IMR-90 (cell line): ENCODE data around the gene RAB38. TPM values are rescaled to one million over a fixed set of nuclear protein-coding genes. Genes with fewer than 3 reads are reported as not detected.

ENCODE experiments used
- ATAC-seq: fragments of 200-7000 bp; cut with Tn5 transposase; 2 replicates; pipeline ENCODE4 v1.9.1; 2020; ENCODE audit warnings: low read depth, mild to moderate bottlenecking, moderate library complexity
- BruUV-seq: library from RNA; stranded (reverse); fragments of 400-500 nt; replicated peaks from 2 replicates; lab custom pipeline; 2021; lab: Mats Ljungman, UMichigan
- CTCF ChIA-PET: fragments of 300-600 bp; formaldehyde crosslinking; extraction: SDS; loops from one replicate; lab custom pipeline; 2021; ENCODE audit warnings: antibody characterized with exemption; lab: Yijun Ruan, JAX
- POLR2A ChIA-PET: fragments of 300-600 bp; sonication (Branson Sonifier 250); formaldehyde crosslinking; loops from one replicate; lab custom pipeline; 2022; ENCODE audit warnings: antibody characterized with exemption; ENCODE audit not compliant: unreplicated experiment; lab: Charles Lee
- DNase-seq: peaks from one replicate; pipeline ENCODE4 v3.0.0; 2013
- H2AFZ ChIP-seq: replicated peaks from 2 replicates; pipeline ENCODE3; 2013; ENCODE audit warnings: low read length, mild to moderate bottlenecking; ENCODE audit not compliant: poor library complexity
- H2AK5ac ChIP-seq: 2 replicates; pipeline ENCODE4 v1.6.1; 2013; ENCODE audit warnings: low read depth, low read length, inconsistent platforms
- H2AK9ac ChIP-seq: replicated peaks from 2 replicates; pipeline ENCODE3; 2013; ENCODE audit warnings: mild to moderate bottlenecking, low read depth, low read length, moderate library complexity; ENCODE audit not compliant: poor library complexity
- H2BK120ac ChIP-seq: 2 replicates; pipeline ENCODE4 v1.6.1; 2013; ENCODE audit warnings: low read depth, low read length, inconsistent platforms
- H2BK15ac ChIP-seq: 3 replicates; pipeline ENCODE4 v1.6.1; 2013; ENCODE audit warnings: low read depth, low read length, inconsistent platforms
- H2BK20ac ChIP-seq: 2 replicates; pipeline ENCODE4 v1.6.1; 2013; ENCODE audit warnings: low read depth, mild to moderate bottlenecking, inconsistent platforms, low read length, moderate library complexity
- H2BK5ac ChIP-seq: 2 replicates; pipeline ENCODE4 v1.6.1; 2013; ENCODE audit warnings: mild to moderate bottlenecking, low read depth, low read length, inconsistent platforms; ENCODE audit not compliant: poor library complexity, severe bottlenecking
- H3K14ac ChIP-seq: replicated peaks from 2 replicates; pipeline ENCODE4 v1.6.1; 2013; ENCODE audit warnings: low read depth, low read length, inconsistent platforms
- H3K18ac ChIP-seq: 2 replicates; pipeline ENCODE4 v1.6.1; 2013; ENCODE audit warnings: low read depth, low read length, control low read depth
- H3K23ac ChIP-seq: 2 replicates; pipeline ENCODE4 v1.6.1; 2013; ENCODE audit warnings: low read depth, low read length, inconsistent platforms
- H3K27ac ChIP-seq: 2 replicates; pipeline ENCODE4 v1.5.1; 2013; ENCODE audit warnings: mild to moderate bottlenecking, control low read depth, low read length; ENCODE audit not compliant: insufficient read depth
- H3K27me3 ChIP-seq: 2 replicates; pipeline ENCODE4 v1.6.1; 2013; ENCODE audit warnings: low read length; ENCODE audit not compliant: control insufficient read depth, insufficient read depth
- H3K36me3 ChIP-seq: 2 replicates; pipeline ENCODE4 v1.6.1; 2013; ENCODE audit warnings: low read length, mixed read lengths; ENCODE audit not compliant: control insufficient read depth, insufficient read depth
- H3K4ac ChIP-seq: 2 replicates; pipeline ENCODE4 v1.6.1; 2013; ENCODE audit warnings: low read depth, low read length, inconsistent platforms
- H3K4me1 ChIP-seq: 2 replicates; pipeline ENCODE4 v1.6.1; 2013; ENCODE audit warnings: low read length, mixed read lengths; ENCODE audit not compliant: control insufficient read depth, insufficient read depth
- H3K4me2 ChIP-seq: 2 replicates; pipeline ENCODE4 v1.6.1; 2013; ENCODE audit warnings: low read depth, mild to moderate bottlenecking, control low read depth, low read length, moderate library complexity
- H3K4me3 ChIP-seq: 2 replicates; pipeline ENCODE4 v1.5.1; 2013; ENCODE audit warnings: low read depth, mild to moderate bottlenecking, control low read depth, low read length, moderate library complexity; ENCODE audit not compliant: insufficient read depth
- H3K56ac ChIP-seq: 2 replicates; pipeline ENCODE4 v1.6.1; 2013; ENCODE audit warnings: low read length, inconsistent platforms; ENCODE audit not compliant: insufficient read depth; ENCODE audit errors: extremely low read depth
- H3K79me1 ChIP-seq, 2 experiments: 2 replicates each; pipeline ENCODE4 v1.6.1; 2013; ENCODE audit warnings: low read length in 2 of 2, inconsistent platforms in 1 of 2, low read depth in 1 of 2
- H3K9ac ChIP-seq: 2 replicates; pipeline ENCODE4 v1.6.1; 2013; ENCODE audit warnings: low read depth, low read length, control low read depth
- H3K9me1 ChIP-seq: 2 replicates; pipeline ENCODE4 v1.6.1; 2013; ENCODE audit warnings: low read length, inconsistent platforms; ENCODE audit not compliant: insufficient read depth
- H3K9me3 ChIP-seq: 2 replicates; pipeline ENCODE4 v1.6.1; 2013; ENCODE audit warnings: low read length; ENCODE audit not compliant: control insufficient read depth, insufficient read depth
- H4K20me1 ChIP-seq: 2 replicates; pipeline ENCODE4 v1.6.1; 2013; ENCODE audit warnings: low read length, inconsistent platforms; ENCODE audit not compliant: insufficient read depth
- H4K5ac ChIP-seq: 2 replicates; pipeline ENCODE4 v1.6.1; 2013; ENCODE audit warnings: mild to moderate bottlenecking, low read depth, low read length, control low read depth
- H4K8ac ChIP-seq, 2 experiments: 2 replicates each; pipeline ENCODE4 v1.6.1; 2013; ENCODE audit warnings: low read depth in 2 of 2, low read length in 2 of 2, control low read depth in 1 of 2, inconsistent platforms in 1 of 2
- H4K91ac ChIP-seq: 2 replicates; pipeline ENCODE4 v1.6.1; 2013; ENCODE audit warnings: low read depth, low read length, inconsistent platforms; ENCODE audit not compliant: insufficient read depth
- CEBPB ChIP-seq: IDR thresholded peaks from 2 replicates; pipeline ENCODE4 v1.6.1; 2012; ENCODE audit warnings: low read depth, low read length, improper control_type of control experiment
- CHD1 ChIP-seq: IDR thresholded peaks from 2 replicates; pipeline ENCODE4 v1.6.1; 2012; ENCODE audit warnings: low read depth, low read length, improper control_type of control experiment
- ELK1 ChIP-seq: fragments of 150-350 bp; IDR thresholded peaks from 2 replicates; pipeline ENCODE4 v1.6.1; 2016; ENCODE audit warnings: low read depth, mild to moderate bottlenecking, low read length, moderate library complexity, borderline replicate concordance
- FOS ChIP-seq: fragments of 150-350 bp; IDR thresholded peaks from 2 replicates; pipeline ENCODE4 v1.6.1; 2016; ENCODE audit warnings: low read depth, low read length
- MAZ ChIP-seq: IDR thresholded peaks from 2 replicates; pipeline ENCODE4 v1.6.1; 2012; ENCODE audit warnings: low read depth, mild to moderate bottlenecking, low read length, improper control_type of control experiment, moderate library complexity, borderline replicate concordance
- NFE2L2 ChIP-seq: fragments of 150-350 bp; IDR thresholded peaks from 2 replicates; pipeline ENCODE4 v1.6.1; 2016; ENCODE audit warnings: low read depth, mild to moderate bottlenecking, low read length
- POLR2A ChIP-seq: IDR thresholded peaks from 2 replicates; pipeline ENCODE4 v1.6.1; 2012; ENCODE audit warnings: mild to moderate bottlenecking, low read depth, low read length
- RAD21 ChIP-seq: IDR thresholded peaks from 2 replicates; pipeline ENCODE4 v1.6.1; 2012; ENCODE audit warnings: low read length, improper control_type of control experiment
- RCOR1 ChIP-seq: IDR thresholded peaks from 2 replicates; pipeline ENCODE4 v1.6.1; 2012; ENCODE audit warnings: mild to moderate bottlenecking, low read length, improper control_type of control experiment; ENCODE audit not compliant: insufficient replicate concordance
- RFX5 ChIP-seq: IDR thresholded peaks from 2 replicates; pipeline ENCODE4 v1.8.0; 2012; ENCODE audit warnings: low read depth, mild to moderate bottlenecking, low read length, moderate library complexity
- SMC3 ChIP-seq: fragments of 150-350 bp; IDR thresholded peaks from 2 replicates; pipeline ENCODE4 v1.6.1; 2016; ENCODE audit warnings: low read depth, mild to moderate bottlenecking, antibody characterized with exemption, low read length, moderate library complexity
- USF2 ChIP-seq: fragments of 150-350 bp; IDR thresholded peaks from 2 replicates; pipeline ENCODE4 v1.6.1; 2017; ENCODE audit warnings: mild to moderate bottlenecking, antibody characterized with exemption, low read length, low read depth
- WGBS, 2 experiments: methylation state at CpG; one replicate each; pipeline versions ENCODE4 v1.1.5 to v1.1.7; 2013; ENCODE audit warnings: missing lambda C conversion rate in 2 of 2; ENCODE audit not compliant: insufficient read length in 1 of 2; ENCODE audit errors: extremely low coverage in 2 of 2; 5-methylcytosine and 5-hydroxymethylcytosine counted together
- dilution Hi-C: fragments of 300-500 bp; cut with HindIII; formaldehyde crosslinking; loops from one replicate; pipeline ENCODE4 v1.14.3; 2018; ENCODE audit warnings: low sequenced_read_pairs; ENCODE audit not compliant: unreplicated experiment
- in situ Hi-C: fragments of 300-500 bp; cut with MboI; formaldehyde crosslinking; loops from 3 replicates; pipeline ENCODE4 v1.14.3; 2019; ENCODE audit warnings: low sequenced_read_pairs, inconsistent platforms, mixed read lengths
- intact Hi-C: fragments of 100-400 bp; cut with micrococcal nuclease; formaldehyde crosslinking; loops from 2 replicates; pipeline ENCODE4 v1.10.0; 2022
- polyA plus RNA-seq, 3 experiments: library from polyadenylated mRNA; depleted of rRNA; stranded (reverse); fragments of >200 nt; gene quantifications; 2 replicates each; pipeline ENCODE4 v1.2.3, GENCODE V29; 2012; ENCODE audit warnings: low replicate concordance in 1 of 3
- total RNA-seq: library from RNA; depleted of rRNA; stranded (reverse); fragments of >200 nt; gene quantifications from 2 replicates; pipeline ENCODE4 v1.2.3, GENCODE V29; 2012

The RAB38 gene
- total and polyA plus RNA-seq, 2 of the 4 experiments (the other 2 are of a cell fraction) = 5.0 to 6.5 TPM

GRCh38 chr11:88183233-88183632 lies 8.0 kb upstream of the RAB38 start:
- CTCF ChIA-PET = no interaction called here
- dilution Hi-C loops = no loop called here

More at GRCh38 chr11:88183233-88183632, 8.0 kb upstream of the RAB38 start:
- Histone ChIP-seq H2BK5ac (no peak overlapping the region), H3K36me3 (no peaks in the 10 kb centered on the region), H3K27me3 (no peaks in the 10 kb centered on the region; the same call in 1 of the 2 replicates), H3K79me1 (no peaks in the 10 kb centered on the region), H3K4me1 (no peaks in the 10 kb centered on the region), H4K91ac (no peak overlapping the region), H3K14ac (no peak overlapping the region), H2BK120ac (no peak overlapping the region), H2AK9ac (no peak overlapping the region), H3K56ac (no peak overlapping the region), H2BK15ac (no peak overlapping the region), H3K18ac (no peak overlapping the region), H2BK20ac (no peak overlapping the region), H2AFZ (no peak overlapping the region), H3K9ac (no peak overlapping the region), H3K4me3 (no peak overlapping the region), H3K4ac (no peak overlapping the region), H3K9me1 (0 out of 2 replicates have a peak, but pooled peaks cover 4% of the 10 kb centered on the region), H3K9me3 (no peaks in the 10 kb centered on the region), H3K27ac (no peak overlapping the region), H4K8ac (no peak overlapping the region), H3K23ac (no peak overlapping the region), H2AK5ac (no peak overlapping the region), H3K4me2 (no peak overlapping the region), H4K5ac (no peak overlapping the region), H4K20me1 (no peaks in the 10 kb centered on the region)
- intact Hi-C loops (no loop called here), in situ Hi-C loops (no loop called here)
- WGBS, 2 experiments = 100% methylated on average over 1 of the region's 3 CpGs; no CpG with 5 or more reads in 1 of the 2 experiments
- no peak for DNase-seq
- POLR2A ChIA-PET = no interaction called here
- no TSS peak for BruUV-seq
- ATAC-seq = no peak
- TF ChIP-seq POLR2A = no peak
- no peak for TF ChIP-seq RFX5
- no peak for TF ChIP-seq NFE2L2
- no peak for TF ChIP-seq CEBPB
- no peak for TF ChIP-seq CHD1
- TF ChIP-seq SMC3 = no peak
- no peak for TF ChIP-seq RAD21
- no peak for TF ChIP-seq USF2
- TF ChIP-seq ELK1 = no peak
- no peak for TF ChIP-seq FOS
- TF ChIP-seq MAZ = no peak
- no peak for TF ChIP-seq RCOR1
